Ishikawa (cell line): ENCODE data around the gene XRCC5.

ENCODE experiments used
- CEBPB ChIP-seq: IDR thresholded peaks from 2 replicates; pipeline ENCODE4 v1.6.1; 2012
- CREB1 ChIP-seq: IDR thresholded peaks from 2 replicates; pipeline ENCODE4 v1.6.1; 2012; ENCODE audit warnings: low read depth
- EGR1 ChIP-seq: IDR thresholded peaks from 2 replicates; pipeline ENCODE4 v1.6.1; 2012
- EP300 ChIP-seq: IDR thresholded peaks from 2 replicates; pipeline ENCODE4 v1.6.1; 2012; ENCODE audit warnings: borderline replicate concordance
- FOXM1 ChIP-seq: IDR thresholded peaks from 2 replicates; pipeline ENCODE4 v1.6.1; 2012; ENCODE audit warnings: low read depth, borderline replicate concordance
- NFIC ChIP-seq: IDR thresholded peaks from 2 replicates; pipeline ENCODE4 v1.6.1; 2012
- RAD21 ChIP-seq: IDR thresholded peaks from 2 replicates; pipeline ENCODE4 v1.6.1; 2012; ENCODE audit warnings: low read depth
- TAF1 ChIP-seq: IDR thresholded peaks from 2 replicates; pipeline ENCODE4 v1.6.1; 2012; ENCODE audit warnings: low read depth, mild to moderate bottlenecking
- TCF12 ChIP-seq: IDR thresholded peaks from 2 replicates; pipeline ENCODE4 v1.6.1; 2012; ENCODE audit warnings: low read depth
- TEAD4 ChIP-seq: IDR thresholded peaks from 2 replicates; pipeline ENCODE4 v1.6.1; 2012
- USF1 ChIP-seq: IDR thresholded peaks from 2 replicates; pipeline ENCODE4 v1.6.1; 2012
- YY1 ChIP-seq: IDR thresholded peaks from 2 replicates; pipeline ENCODE4 v1.6.1; 2012; ENCODE audit warnings: low read depth
- ZBTB7A ChIP-seq: IDR thresholded peaks from 2 replicates; pipeline ENCODE4 v1.6.1; 2012; ENCODE audit warnings: low read depth
- TF ChIP-seq, protein P1 (sequence below): IDR thresholded peaks from 2 replicates; pipeline ENCODE4 v1.6.1; 2012
- TF ChIP-seq, protein P2 (sequence below): IDR thresholded peaks from 2 replicates; pipeline ENCODE4 v1.6.1; 2012; ENCODE audit warnings: low read depth, mild to moderate bottlenecking

The XRCC5 gene

DNA sequence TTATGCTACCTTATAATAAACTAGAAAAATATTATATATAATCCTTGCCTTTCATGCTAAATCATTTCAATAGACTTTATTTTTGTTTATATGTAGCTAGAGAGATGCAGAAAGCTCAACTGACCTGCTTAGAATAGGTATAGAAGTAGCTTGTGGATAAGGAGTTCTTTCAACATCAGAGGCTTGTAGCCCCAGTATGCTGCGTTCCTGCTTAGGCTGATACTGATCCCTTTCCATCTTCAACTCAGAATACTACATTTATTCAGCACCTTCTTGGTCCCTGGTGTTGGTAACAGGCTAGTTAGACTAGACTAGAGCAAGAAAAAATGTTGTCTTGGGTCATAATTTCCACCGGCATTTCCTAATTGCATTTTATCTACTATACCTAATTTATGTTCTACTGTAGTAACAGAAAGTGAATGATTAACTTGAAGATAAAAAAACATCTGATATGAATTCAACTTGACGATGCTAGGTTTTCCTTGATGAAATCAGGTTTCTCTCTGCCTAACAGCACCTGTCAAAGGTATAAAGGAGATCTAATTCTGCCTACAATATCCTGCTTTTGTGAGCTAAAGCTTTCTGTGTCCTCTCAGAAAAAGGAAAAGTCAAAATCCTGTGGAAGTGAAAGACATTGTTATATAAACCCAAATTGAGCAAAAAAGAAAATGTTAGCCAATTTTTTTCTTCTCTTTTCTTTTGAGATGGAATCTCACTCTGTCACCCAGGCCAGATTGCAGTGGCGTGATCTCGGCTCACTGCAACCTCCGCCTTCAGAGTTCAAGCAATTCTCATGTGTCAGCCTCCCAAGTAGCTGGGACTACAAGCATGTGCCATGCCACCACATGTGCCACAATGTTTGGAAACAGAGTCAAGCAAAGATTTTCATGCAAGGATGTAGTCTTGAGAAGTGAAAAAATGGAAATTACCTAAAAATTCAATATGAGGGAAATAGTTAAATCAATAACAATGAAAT lies 33.4 kb upstream of the XRCC5 start:
- TF ChIP-seq YY1 (no peak), FOXM1 (no peak), ZBTB7A (no peak), EP300 (no peak), CREB1 (no peak), USF1 (no peak)

- TF ChIP-seq, protein P1, sequence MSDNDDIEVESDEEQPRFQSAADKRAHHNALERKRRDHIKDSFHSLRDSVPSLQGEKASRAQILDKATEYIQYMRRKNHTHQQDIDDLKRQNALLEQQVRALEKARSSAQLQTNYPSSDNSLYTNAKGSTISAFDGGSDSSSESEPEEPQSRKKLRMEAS = no peak
- no peak for TF ChIP-seq EP300
- no peak for TF ChIP-seq EGR1
- no peak for TF ChIP-seq FOXM1
- TF ChIP-seq TAF1 = no peak
- no peak for TF ChIP-seq TCF12
- no peak for TF ChIP-seq YY1
- TF ChIP-seq, protein P2, sequence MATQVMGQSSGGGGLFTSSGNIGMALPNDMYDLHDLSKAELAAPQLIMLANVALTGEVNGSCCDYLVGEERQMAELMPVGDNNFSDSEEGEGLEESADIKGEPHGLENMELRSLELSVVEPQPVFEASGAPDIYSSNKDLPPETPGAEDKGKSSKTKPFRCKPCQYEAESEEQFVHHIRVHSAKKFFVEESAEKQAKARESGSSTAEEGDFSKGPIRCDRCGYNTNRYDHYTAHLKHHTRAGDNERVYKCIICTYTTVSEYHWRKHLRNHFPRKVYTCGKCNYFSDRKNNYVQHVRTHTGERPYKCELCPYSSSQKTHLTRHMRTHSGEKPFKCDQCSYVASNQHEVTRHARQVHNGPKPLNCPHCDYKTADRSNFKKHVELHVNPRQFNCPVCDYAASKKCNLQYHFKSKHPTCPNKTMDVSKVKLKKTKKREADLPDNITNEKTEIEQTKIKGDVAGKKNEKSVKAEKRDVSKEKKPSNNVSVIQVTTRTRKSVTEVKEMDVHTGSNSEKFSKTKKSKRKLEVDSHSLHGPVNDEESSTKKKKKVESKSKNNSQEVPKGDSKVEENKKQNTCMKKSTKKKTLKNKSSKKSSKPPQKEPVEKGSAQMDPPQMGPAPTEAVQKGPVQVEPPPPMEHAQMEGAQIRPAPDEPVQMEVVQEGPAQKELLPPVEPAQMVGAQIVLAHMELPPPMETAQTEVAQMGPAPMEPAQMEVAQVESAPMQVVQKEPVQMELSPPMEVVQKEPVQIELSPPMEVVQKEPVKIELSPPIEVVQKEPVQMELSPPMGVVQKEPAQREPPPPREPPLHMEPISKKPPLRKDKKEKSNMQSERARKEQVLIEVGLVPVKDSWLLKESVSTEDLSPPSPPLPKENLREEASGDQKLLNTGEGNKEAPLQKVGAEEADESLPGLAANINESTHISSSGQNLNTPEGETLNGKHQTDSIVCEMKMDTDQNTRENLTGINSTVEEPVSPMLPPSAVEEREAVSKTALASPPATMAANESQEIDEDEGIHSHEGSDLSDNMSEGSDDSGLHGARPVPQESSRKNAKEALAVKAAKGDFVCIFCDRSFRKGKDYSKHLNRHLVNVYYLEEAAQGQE = no peak
- no peak for TF ChIP-seq CEBPB
- no peak for TF ChIP-seq NFIC
- no peak for TF ChIP-seq USF1
- TF ChIP-seq TEAD4 = no peak
- TF ChIP-seq ZBTB7A = no peak
- no peak for TF ChIP-seq RAD21
- TF ChIP-seq CREB1 = no peak
Measured at GRCh38 chr2:216078776-216079175, 30.4 kb upstream of the XRCC5 start.

DNA sequence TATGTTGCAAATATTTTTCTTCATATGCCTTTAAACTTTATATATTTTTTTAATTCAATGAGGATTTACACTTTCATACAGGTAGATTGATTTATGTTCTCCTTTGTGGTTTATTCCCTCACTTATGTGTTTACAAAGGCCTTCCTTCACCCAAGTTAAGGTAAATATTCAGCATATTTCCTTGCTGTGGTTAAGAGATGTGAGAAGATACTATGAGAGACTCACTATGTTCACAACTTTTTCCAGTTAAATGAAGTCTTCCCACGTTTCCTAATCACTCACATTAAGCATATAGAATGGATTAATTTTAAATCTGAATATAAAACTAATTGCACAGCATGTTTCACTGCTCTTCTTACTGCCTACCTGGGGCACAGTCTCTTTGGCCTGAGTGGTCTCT lies 28.1 kb upstream of the XRCC5 start:
- TF ChIP-seq NFIC (no peak), TEAD4 (no peak), CEBPB (no peak), TAF1 (no peak), CREB1 (no peak), EP300 (no peak), RAD21 (no peak), FOXM1 (no peak)
- TF ChIP-seq, protein P2 = no peak

- 0 out of 2 replicates have a peak, but pooled peaks have one; percentile 23 for TF ChIP-seq TCF12
- no peak; the same call in 1 of the 2 replicates for TF ChIP-seq RAD21
- TF ChIP-seq USF1 = peak; percentile 93
- peak; percentile 48; the same call in 1 of the 2 replicates for TF ChIP-seq TAF1
- TF ChIP-seq CEBPB = no peak
- TF ChIP-seq, protein P1 = peak; percentile 74
Measured at GRCh38 chr2:216081487-216082116, 27.5 kb upstream of the XRCC5 start, which contains the start of the genes PECR and TMEM169. Gene PECR, minus strand, starts transcription at chr2:216081809. Its CDS starts 68 bp downstream, at chr2:216081741. Gene TMEM169, plus strand, starts transcription at chr2:216081919. Its CDS starts 14,045 bp downstream, at chr2:216095964.

DNA sequence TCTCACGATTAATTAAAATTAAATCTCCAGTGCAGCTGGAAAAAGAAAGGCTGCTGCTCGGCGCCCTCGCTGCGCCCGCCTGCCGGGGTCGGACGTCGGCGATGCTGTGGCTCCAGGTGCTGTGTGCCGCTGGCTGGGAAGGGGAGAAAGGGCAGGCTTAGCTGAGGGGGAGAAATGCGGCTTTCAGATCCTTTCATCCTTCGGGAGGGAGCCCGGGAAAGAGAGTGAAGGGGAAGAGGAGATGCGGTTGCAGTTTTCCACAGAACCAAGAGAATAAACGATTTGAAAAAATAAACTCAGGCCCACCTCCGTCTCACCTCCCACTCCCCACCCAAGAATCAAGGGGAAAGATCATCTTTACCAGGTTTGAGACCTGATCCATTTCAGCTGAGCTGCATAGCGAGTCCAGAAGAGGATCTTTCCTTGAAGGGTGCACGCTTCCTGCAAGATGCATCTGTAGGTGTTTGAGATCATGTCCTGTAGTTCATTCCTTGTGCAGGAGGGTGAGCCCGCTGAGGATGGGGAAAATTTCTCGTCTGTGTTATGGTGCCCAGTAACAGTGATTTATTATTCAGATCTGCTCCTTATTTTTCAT lies 26.9 kb upstream of the XRCC5 start:
- TF ChIP-seq ZBTB7A (no peak), CREB1 (no peak), TAF1 (no peak), CEBPB (no peak), USF1 (no peak), YY1 (no peak), TCF12 (no peak), EGR1 (no peak)
